HG03025 (cell line): Measurements from ENCODE around the gene OR2J2.
"Not testable (repeated sequence)": the region's sequence is repeated elsewhere in the genome, so short reads cannot be mapped to it uniquely, and the experiment has no call there.

ENCODE experiments used
- ATAC-seq: cut with Tn5 transposase; IDR thresholded peaks from one replicate; pipeline ENCODE4 v1.9.1; 2021; ENCODE audit warnings: mild to moderate bottlenecking, moderate library complexity; ENCODE audit not compliant: unreplicated experiment, low FRiP score

OR2J2 gene

GRCh38 chr6:29218056-29218455, 47.3 kb downstream of the OR2J2 start:
- not testable (repeated sequence) for ATAC-seq
